Measurements from ENCODE around the gene ANO3.
"Not testable (repeated sequence)": the region's sequence is repeated elsewhere in the genome, so short reads cannot be mapped to it uniquely, and the experiment has no call there.

Gene ANO3

GRCh38 chr11:26579683-26580082 lies 247.8 kb downstream of the ANO3 start:
- DNase-seq = no peak

- no peak for DNase-seq
These were observed 249.0 kb downstream of the ANO3 start for GRCh38 chr11:26580929-26581328.

GRCh38 chr11:26583550-26583949 lies 251.6 kb downstream of the ANO3 start:
- DNase-seq = no peak

- no peak for DNase-seq
These were observed 252.9 kb downstream of the ANO3 start for GRCh38 chr11:26584818-26585217.

GRCh38 chr11:26587073-26587472 lies 255.1 kb downstream of the ANO3 start:
- no peak for DNase-seq

- no peak for DNase-seq
These were observed 261.8 kb downstream of the ANO3 start for GRCh38 chr11:26593691-26594090.

- DNase-seq = not testable (repeated sequence)
These were observed 263.4 kb downstream of the ANO3 start for GRCh38 chr11:26595207-26595865.

- DNase-seq = not testable (repeated sequence)
These were observed 265.2 kb downstream of the ANO3 start for GRCh38 chr11:26597049-26597689.

GRCh38 chr11:26597899-26598298 lies 266.0 kb downstream of the ANO3 start:
- no peak for DNase-seq

GRCh38 chr11:26599425-26599824 lies 267.5 kb downstream of the ANO3 start:
- no peak for DNase-seq

GRCh38 chr11:26599876-26600434 lies 268.0 kb downstream of the ANO3 start:
- DNase-seq = no peak

GRCh38 chr11:26607725-26608506 lies 276.0 kb downstream of the ANO3 start:
- no peak for DNase-seq

GRCh38 chr11:26608507-26609146 lies 276.7 kb downstream of the ANO3 start:
- no peak for DNase-seq

GRCh38 chr11:26613759-26614158 lies 281.8 kb downstream of the ANO3 start:
- DNase-seq = no peak

GRCh38 chr11:26618441-26618840 lies 286.5 kb downstream of the ANO3 start:
- DNase-seq = no peak

GRCh38 chr11:26620282-26621045 lies 288.5 kb downstream of the ANO3 start:
- no peak for DNase-seq

GRCh38 chr11:26621132-26621531 lies 289.2 kb downstream of the ANO3 start:
- no peak for DNase-seq

- no peak for DNase-seq
These were observed 290.3 kb downstream of the ANO3 start for GRCh38 chr11:26622181-26622580.

- no peak for DNase-seq
These were observed 291.2 kb downstream of the ANO3 start for GRCh38 chr11:26623076-26623659.

- DNase-seq = no peak
These were observed 294.4 kb downstream of the ANO3 start for GRCh38 chr11:26626346-26626745.

- DNase-seq = no peak
These were observed 300.8 kb downstream of the ANO3 start for GRCh38 chr11:26632691-26633159.

- not testable (repeated sequence) for DNase-seq
These were observed 311.4 kb downstream of the ANO3 start for GRCh38 chr11:26643314-26643713.

Data from left hindlimb (tissue), 1 donor.